Esophagus squamous epithelium (tissue), 4 donors: ENCODE measurements around the gene PRR3.
A peak's percentile ranks its signal among the peaks of the same experiment; 100 is the strongest.

Experiments used
- CTCF ChIP-seq, 6 experiments: fragments of 450-650 bp in 4 of 6; fragments of 200-600 bp in 2 of 6; sonication (generic) in 2 of 6; IDR thresholded peaks; one replicate each; pipeline ENCODE4 v1.5.1; 2016 to 2019; ENCODE audit warnings: antibody characterized with exemption in 6 of 6, mild to moderate bottlenecking in 4 of 6, moderate library complexity in 4 of 6
- POLR2A ChIP-seq, 4 donors: fragments of 450-650 bp; IDR thresholded peaks; one replicate each; pipeline ENCODE4 v1.6.1; 2017; ENCODE audit warnings: antibody characterized with exemption in 4 of 4, mild to moderate bottlenecking in 4 of 4, moderate library complexity in 3 of 4

GRCh38 chr6:30541515-30542403 lies 15.3 kb upstream of the PRR3 start:
- TF ChIP-seq CTCF (IDR thresholded peaks at IDR 0.05) (peak; percentile 93 to 98 (median 97)), POLR2A (IDR thresholded peaks at IDR 0.05) (no peak)
